Fibroblast of skin of left biceps (primary cell): ENCODE measurements around the gene EEF1AKMT2.

Experiments
- DNase-seq, 2 experiments: peaks; one replicate each; pipeline ENCODE4 v3.0.0-alpha.2; 2013; ENCODE audit warnings: low read depth in 2 of 2

Gene EEF1AKMT2

DNA sequence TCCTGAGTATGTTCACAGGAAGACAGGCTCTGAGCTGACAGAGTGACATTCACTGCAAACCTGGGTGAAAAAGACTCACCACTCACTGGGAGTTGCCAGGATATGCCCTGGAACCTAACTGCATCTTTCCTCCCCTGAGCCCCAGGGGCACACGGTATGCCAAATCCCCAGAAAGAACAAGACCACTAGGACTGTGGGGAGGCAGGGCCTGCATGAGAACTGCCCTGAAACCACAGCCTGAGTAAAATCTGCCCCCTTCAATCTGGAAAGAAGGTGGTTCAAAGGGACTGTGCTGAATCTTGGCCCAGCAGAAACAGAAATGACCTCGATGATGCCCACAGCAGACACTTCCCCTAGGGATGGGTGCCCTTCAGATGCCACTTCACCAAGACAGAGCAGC, 54.0 kb downstream of the EEF1AKMT2 start:
- no peak for DNase-seq

DNA sequence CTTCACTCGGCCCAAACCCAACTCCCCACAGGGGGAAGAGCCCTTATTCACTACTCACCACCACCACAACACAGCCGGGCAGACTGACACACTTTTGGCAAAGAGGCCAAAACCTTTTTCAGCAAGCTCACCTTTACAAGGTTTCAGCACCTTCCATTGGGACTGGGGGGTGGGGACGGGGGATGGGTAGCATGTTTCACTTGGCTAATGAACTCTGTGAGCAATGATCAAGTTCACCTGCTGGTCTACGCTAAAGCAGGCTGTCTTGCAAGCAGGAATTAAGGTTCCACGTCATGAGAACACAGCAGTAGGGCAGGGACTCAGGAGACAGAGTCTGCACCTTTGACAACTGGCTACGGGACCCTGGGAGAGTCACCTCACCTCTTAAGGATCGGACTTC, 54.5 kb downstream of the EEF1AKMT2 start:
- DNase-seq = no peak

GRCh38 chr10:124736491-124737136, 55.1 kb downstream of the EEF1AKMT2 start:
- DNase-seq = no peak

DNA sequence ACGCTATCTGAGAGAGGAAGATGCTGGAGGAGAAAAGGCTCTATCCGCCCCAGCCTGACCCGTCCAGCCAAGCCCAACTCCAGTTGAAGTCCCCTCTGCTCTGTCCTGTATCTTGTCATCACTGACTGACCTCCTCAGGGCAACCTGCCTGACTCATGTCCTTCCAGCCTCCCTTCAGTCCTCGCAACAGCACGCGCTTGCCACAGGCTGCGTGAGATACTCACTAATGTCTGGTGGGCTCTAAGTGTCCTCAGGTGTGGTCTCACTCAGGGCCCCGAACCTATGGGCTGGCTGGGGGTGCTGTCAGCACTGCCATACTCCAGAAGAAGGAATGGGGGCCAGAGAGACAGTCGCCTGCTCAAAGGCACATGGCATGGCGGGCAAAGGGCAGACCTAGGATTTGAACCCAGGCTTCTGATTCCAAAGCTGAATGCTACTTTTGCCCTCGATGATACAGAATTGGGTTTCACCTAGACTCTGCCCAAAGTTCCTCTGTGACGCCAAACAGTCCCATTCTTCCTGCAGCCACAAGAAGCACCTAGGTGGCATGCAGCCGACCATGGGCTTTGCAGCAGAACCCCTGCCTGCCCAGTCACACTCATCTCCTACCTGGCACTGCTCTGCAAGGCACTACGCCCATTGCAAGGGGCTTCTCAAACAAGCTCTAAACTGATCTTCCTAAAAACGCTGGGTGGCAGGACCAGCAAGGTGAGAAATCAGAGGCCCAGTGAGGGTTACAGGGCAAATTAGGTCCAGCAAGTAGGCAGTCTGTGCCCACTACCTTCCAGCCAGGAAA, 56.0 kb downstream of the EEF1AKMT2 start:
- no peak for DNase-seq

GRCh38 chr10:124734311-124735166, 57.1 kb downstream of the EEF1AKMT2 start:
- no peak for DNase-seq

DNA sequence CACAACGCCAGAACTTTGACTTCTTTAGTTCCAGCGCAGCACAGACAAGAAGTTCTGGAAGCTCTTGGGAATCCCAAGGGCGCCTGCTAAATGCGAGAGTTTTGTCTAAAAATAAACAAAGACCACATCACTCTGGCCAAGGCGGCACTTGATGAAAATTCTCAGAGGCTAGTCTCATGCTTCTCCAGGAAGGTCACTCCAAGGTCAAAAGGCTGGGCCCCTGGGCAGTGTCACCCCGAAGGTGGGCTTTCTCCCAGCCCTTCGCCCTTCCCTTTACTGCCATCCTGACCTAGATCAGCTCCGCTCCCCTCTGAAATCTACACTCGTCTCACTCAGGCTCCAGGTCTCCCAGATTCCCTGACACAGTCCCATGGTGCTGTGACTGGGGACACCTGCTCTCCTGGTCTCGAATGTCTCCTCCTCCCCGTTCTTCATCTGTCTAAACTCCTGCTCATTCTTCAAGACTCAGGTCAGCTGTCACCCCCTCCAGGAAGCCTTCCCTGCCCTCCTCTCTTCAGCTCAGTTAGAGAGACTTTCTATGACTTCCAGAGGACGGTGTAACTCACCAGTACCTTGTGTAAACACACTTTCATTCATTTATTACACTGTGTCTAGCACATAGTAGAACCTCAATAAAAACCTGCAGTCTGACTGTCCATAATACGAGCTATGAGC, 58.0 kb downstream of the EEF1AKMT2 start:
- DNase-seq = no peak

DNA sequence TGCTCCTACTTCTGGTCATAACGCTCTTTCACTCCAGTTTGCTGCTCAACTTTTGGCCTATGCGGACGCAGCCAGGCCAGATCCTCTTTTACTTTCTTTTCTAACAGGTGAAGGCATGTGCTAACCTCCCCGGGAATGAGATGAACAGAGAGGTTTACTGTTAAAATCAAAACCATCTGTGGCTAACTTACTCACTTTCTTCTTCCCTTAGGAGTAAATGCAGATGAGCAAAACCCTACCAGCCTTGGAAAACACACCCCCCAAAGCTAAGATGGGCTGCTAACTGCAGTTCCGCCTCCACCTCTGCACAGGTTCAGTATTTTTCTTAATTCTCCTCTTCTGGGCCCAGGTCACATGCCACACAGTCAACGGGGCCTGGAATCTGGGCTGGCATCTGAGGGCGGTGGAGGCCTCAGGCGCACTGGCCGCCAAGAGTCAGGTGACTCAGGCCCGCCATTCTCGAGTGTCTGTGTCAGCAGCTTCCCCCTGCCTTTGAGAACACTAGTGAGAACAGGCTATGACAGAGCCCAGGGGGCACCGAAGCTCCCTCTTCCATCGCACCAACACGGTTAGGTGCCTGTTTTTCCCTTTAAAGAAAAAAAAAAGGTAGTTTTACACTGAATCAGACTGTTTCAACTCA, 58.6 kb downstream of the EEF1AKMT2 start:
- no peak for DNase-seq

DNA sequence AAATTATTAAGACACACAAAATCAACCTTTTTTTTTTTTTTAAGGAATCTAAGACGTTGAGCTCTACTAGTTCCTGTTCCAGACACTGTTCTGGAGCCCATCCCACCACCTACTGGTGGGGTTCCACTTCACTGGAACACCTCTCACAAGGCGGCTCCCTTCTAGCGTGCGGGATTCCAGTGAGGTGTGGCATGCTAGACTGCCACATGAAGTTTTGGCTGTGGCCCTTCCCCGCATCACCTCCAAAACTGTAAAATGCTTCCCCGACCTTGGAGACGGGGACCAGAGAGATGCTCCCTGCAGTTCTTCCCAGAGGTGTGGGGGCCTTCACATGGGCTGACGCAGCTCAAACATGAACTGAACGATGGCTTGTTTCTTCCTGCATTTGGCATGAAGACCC, 60.1 kb downstream of the EEF1AKMT2 start:
- DNase-seq = no peak

GRCh38 chr10:124730790-124731189, 60.9 kb downstream of the EEF1AKMT2 start:
- no peak for DNase-seq

DNA sequence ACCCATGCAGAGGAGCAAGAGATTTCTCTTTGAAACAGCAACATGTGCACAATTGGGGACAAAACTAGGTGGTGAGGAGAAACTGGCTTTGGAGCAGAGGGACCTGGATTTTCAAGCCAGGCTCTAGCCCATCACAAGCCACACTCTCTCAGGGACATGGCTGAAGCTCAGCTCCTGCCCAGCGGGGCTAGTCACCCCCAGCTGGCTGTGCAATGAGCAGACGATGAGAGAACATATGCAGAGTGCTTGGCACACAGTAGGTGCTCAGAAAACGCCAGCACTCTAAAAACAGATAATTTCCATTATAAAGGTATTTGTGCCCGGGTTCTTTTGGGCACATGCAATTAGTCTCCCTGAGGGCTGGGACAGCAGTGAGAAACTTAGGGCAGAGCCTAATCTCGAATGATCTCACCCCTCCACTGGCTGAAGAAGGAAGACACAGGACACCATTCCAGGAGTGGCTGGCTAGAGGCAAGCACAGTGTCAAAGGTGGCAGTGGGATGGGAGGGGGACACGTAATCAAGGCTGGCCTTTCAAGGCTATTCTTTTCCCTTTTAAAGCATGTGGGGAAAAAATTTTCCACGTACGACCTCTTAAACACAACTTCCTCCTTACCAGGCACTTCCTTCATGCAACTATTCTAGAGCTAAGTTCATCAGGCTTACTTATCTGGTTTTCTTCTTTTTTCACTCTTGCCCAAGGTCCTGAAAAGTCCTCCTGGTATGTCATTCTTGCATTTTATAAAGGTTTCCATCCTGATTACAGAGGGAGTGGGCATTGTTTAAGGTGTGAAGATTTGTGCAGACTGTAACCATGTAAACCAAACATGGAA, 62.6 kb downstream of the EEF1AKMT2 start:
- DNase-seq = no peak

DNA sequence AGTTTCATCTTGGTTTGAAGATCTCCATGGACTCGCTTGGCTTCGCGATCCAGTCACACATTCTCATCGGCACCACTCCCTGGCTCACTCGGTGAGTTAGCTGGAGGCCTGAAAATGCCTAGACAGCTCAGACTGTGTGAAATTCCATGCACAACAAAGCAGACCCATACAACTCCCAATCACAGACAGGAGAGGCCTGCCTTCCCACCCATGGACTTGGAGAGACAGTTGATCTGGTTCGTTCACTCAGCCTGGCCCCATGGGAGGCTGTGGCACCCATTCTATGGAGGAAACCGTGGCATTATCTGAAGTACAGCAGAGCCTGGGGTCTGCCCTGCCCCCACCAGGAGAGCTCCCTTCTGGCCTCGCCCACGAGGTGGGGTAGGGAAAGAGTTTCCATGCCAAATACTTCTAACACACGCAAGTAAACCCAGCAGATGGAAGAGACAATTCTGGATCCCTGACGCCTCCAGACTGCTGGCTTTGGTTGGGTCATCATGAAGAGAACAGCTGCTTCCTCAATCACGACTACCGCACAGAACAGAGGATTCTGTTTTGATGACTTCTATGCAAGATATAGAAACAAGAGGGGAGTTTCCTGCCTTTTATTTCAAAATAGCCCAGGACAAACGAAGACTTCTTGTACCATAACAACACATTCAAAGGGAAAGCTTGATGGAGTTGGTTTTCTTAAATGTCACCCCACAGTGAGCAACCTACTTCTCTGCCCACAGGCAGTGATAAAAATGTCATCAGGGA, 63.4 kb downstream of the EEF1AKMT2 start:
- no peak for DNase-seq

DNA sequence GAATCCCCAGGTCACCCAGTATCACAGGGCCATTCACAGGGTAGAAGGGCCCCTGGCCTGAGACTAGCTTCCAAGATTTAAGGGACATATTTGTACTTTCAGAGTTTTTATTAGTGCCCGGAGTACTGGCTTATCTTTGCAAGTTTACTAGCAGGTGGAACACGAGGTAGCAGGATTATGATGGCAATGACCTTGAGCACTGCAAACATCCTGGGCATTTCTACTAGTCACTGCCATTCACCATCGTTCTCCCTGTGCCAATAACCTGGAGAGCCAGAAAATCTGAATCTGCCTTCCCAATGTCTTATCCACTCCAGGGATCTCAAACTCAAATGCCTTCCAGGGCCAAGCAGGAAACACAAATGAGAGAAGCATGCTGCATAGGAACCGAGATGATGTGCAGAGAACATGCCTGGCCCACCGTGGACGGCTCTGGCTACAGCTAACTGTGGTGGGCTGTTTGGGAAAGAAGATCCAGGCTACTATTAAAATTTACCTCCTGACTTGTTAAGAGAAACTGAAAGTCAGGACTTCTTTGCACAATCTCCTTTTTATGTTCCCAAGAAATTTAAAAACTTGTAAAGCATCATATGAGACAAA, 64.2 kb downstream of the EEF1AKMT2 start:
- DNase-seq = no peak

GRCh38 chr10:124725791-124726190, 65.9 kb downstream of the EEF1AKMT2 start:
- no peak for DNase-seq

DNA sequence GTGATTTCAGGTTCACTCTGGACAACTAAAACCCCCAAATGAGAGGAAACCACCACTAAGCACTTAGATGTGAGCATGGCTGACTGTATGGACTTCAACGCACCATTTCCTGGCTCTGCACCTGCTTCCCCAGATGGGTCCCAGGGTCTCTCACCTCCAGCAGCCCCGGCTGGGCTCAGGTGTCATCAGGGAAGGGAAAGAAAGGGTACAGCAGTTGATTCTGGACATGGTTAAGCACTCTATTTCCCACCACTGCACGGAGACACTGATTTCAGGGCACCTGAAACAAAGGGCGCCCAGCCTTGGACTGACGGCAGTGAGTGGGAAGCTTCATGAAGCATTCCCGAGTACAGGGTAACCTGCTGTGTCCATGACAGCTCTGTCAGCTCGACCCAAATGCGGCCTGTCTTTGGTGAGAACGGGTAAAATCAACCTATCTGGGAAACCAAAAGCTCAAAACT, 66.5 kb downstream of the EEF1AKMT2 start:
- DNase-seq = no peak

- DNase-seq = no peak
Observed at GRCh38 chr10:124724279-124725027, 67.2 kb downstream of the EEF1AKMT2 start.

- no peak for DNase-seq
Observed at GRCh38 chr10:124723826-124724225, 67.9 kb downstream of the EEF1AKMT2 start.

- DNase-seq = no peak
Observed at GRCh38 chr10:124722798-124723783, 68.6 kb downstream of the EEF1AKMT2 start.
